Effector CD4-positive, alpha-beta T cell (primary cell): Measurements from ENCODE around the gene STK24.
"Not testable (repeated sequence)": the region's sequence is repeated elsewhere in the genome, so short reads cannot be mapped to it uniquely, and the experiment has no call there.

Source experiments
- DNase-seq: peaks from one replicate; pipeline ENCODE4 v3.0.0-alpha.2; 2020
- total RNA-seq: gene quantifications from one replicate; lab custom pipeline; 2026; lab: John Stamatoyannopoulos, UW

Gene STK24
- total RNA-seq, result 144 reads per million, percentile 88 among the genes with 10 or more reads in this experiment

- DNase-seq, result peak; percentile 34
Measured at GRCh38 chr13:98576963-98577835, at the start of gene STK24. Gene STK24 (minus strand): TSS chr13:98577107. CDS start chr13:98576786, 321 bp downstream.

DNA sequence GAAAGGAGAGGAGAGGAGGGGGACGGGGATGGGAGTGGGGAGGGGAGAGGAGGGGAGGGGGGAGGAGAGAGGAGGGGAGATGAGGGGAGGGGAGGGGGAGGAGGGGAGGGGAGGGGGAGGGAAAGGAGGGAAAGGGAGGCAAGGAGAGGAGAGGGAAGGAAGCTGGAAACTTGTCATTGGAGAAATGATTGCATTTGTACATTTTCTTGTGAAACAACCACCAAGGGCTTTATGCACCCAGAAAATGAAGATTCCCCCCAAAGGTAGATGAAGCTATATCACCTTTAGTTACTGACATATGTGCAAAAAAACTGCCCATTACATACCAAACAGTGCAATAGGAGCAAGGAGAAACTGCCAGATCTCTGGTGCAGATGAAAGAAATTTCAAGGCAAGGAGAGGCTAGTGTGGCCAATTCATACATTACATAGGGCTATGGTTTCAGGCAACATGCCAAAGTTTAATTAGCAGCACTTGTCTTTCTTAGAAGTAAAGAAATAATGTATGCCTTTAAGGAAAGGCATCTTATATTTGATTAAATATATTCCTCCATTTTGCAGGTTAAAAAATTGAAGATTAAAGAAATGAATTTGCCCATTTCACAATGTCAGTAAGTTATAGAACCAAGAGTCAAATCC lies 49.5 kb upstream of the STK24 start:
- DNase-seq, result no peak

- DNase-seq, result not testable (repeated sequence)
Measured at GRCh38 chr13:98624589-98624988, 47.7 kb upstream of the STK24 start.

GRCh38 chr13:98622931-98623331 lies 46.0 kb upstream of the STK24 start:
- DNase-seq, result no peak

GRCh38 chr13:98619556-98619955 lies 42.6 kb upstream of the STK24 start:
- DNase-seq, result no peak

- DNase-seq, result not testable (repeated sequence)
Measured at GRCh38 chr13:98615595-98615994, 38.7 kb upstream of the STK24 start.

- no peak for DNase-seq
Measured at GRCh38 chr13:98613591-98613990, 36.7 kb upstream of the STK24 start.

DNA sequence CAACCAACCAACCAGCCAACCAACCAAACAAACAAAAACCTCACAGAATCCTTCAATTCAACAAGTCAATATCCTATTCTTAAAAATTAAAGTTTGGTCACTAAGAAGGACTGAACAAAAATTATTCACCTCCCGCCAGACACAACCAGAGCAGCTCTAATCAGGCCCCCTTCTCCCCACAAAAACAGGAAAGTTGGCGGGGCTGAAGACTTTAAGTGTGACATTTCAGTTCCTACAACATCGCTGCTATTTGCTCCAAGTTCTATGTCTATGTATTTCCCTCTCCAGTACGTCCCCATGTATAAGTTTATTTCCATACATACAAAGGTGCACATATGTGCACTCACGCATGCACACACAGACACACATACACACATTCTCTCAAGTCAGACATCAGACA lies 32.8 kb upstream of the STK24 start:
- DNase-seq, result no peak

DNA sequence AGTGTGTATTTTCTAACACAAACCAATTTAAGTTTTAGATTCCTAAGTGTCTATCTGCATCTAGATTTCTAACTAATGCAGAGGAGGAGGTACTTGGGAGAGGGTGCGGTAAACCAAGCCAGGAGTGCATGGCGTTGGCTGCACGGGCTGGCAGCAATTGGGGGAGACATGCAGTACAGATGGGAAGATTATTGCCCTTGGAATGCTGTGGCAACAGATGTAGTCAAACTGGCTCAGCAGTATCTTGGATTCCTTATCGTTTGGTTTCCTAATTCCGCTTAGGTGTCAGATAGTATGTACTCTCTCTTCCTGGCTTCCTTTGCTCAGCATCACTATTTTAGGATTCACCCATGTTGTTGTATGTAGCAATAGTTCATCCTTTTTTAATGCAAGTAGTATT lies 29.4 kb upstream of the STK24 start:
- DNase-seq, result no peak

DNA sequence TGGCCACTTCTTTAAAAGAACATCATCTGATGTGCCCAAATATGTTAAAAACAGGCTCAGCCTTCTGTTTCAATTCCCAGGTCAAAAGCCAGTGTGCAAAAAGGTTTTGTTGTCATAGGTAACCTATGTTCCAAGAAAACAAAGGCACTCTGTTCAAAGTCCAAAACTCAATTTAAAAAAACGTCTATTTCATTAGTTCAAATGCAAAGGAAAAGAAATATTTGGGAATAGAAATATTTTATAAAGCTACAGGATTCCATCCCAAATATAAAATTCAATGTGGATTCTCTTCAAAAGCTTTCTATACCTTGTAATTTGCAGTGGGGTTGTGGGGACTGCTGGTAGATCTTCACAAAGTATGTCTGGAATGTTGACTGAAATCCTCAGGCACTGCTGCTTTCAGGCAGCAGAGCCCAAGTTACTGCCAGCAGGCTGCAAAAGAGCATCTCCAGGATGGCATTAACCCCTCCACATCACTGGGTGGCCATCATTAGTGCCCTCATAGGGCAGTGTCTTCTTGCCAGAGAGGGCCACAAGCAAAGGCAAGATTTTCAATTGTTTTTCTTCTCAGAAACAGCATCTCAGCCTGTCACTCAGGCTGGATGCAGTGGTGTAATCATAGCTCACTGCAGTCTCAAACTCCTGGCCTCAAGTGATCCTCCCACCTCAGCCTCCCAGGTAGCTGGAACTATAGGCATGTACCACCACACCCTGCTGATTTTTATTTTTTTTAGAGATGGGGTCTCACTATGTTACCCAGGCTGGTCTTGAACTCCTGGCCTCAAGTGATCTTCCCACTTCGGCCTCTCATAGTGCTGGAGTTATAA lies 22.8 kb upstream of the STK24 start:
- DNase-seq, result no peak

GRCh38 chr13:98598043-98598442 lies 21.1 kb upstream of the STK24 start:
- no peak for DNase-seq

DNA sequence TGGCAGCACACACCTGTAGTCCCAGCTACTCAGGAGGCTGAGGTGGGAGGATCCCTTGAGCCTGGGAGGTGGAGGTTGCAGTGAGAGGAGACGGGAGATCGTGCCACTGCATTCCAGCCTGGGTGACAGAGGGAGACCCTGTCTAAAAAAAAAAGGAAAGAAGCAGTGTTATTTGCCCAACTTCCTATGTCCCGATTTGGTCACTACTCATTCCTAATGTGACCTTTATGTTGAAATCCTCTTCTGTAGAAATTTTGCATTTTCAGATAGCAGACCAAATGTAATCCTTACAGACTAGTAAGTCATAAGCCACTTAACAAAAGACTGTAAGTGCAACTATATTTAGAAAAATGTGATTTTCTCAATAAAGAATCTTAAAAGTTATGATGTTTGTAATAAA lies 18.2 kb upstream of the STK24 start:
- no peak for DNase-seq

DNA sequence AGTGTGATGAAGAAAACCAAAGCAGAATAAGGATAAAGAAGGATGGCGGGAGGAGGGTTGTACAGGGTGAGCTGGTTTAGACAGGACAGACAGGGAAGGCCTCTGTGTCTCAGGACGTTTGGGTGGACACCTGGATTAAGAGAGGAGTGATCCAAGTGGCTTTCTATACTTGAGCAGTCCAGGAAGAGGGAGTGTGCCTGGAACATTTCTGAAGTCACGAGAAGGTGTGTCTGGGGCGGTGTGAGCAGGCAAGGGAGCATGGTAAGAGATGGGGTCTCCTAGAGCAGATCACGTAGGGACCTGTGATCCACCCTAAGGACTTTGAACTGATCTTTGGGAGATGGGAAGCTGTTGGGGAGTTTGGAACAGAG lies 15.4 kb upstream of the STK24 start:
- DNase-seq, result no peak

DNA sequence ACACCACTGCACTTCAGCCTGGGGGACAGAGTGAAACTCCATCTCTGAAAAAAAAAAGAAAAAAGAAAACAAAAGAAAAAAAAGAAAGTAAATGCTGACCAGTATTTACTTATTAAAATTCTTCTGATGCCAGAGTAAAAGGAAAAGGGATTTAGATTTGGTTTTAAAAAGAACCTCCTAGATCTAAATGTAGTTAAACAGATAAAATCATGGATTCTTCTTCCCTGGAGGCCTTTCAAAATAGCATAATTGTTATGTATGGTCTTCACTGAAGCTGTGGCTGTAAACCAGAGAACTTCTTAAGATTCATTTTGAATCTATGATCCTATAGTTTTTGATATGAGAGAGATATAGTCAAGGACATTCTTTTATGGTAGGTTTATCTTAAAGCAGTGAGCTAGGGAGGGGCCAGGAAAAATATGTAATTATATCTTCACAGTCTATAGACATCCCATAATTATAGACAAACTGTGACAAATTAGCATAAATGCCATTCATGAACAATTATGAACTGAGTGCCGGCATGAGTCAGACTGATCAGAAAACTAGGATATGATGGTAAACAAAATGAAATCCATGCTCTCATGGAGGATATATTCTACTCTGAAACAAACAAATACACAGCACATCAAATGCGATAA lies 14.9 kb upstream of the STK24 start:
- no peak for DNase-seq

DNA sequence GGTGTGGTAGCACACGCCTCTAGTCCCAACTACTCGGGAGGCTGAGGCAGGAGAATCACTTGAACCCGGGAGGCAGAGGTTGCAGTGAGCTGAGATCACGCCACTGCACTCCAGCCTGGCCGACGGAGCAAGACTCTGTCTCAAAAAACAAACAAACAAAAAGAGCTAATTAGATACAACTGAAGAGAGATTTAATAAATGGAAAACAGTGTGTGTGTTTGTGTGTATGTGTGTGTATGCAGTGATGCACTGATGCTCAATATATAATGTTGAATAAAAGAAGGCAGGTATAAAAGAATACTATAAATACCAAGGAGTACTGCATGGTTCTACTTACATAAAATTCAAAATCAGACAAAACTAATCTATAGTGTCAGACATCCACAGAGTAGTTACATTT lies 13.6 kb upstream of the STK24 start:
- not testable (repeated sequence) for DNase-seq

GRCh38 chr13:98589516-98589915 lies 12.6 kb upstream of the STK24 start:
- DNase-seq, result not testable (repeated sequence)

GRCh38 chr13:98586400-98587345 lies 9.8 kb upstream of the STK24 start:
- DNase-seq, result no peak

GRCh38 chr13:98585946-98586345 lies 9.0 kb upstream of the STK24 start:
- no peak for DNase-seq

DNA sequence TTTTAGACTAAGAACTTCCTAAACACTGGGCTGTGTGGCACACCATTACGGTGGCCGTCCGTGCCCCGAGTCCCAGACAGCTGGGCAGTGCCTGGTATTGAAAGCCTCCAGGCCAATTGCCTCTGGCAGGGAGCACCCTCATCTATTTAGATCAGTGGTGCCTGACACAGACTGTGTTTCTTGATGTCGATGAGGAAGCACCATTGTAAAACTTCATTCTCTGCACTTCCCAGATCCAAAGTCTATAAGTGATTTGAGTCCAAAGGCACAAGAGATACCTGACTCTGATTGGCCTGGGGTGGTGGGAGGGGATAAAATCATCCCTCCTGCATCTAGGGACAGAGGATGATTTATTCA lies 8.5 kb upstream of the STK24 start:
- DNase-seq, result no peak

DNA sequence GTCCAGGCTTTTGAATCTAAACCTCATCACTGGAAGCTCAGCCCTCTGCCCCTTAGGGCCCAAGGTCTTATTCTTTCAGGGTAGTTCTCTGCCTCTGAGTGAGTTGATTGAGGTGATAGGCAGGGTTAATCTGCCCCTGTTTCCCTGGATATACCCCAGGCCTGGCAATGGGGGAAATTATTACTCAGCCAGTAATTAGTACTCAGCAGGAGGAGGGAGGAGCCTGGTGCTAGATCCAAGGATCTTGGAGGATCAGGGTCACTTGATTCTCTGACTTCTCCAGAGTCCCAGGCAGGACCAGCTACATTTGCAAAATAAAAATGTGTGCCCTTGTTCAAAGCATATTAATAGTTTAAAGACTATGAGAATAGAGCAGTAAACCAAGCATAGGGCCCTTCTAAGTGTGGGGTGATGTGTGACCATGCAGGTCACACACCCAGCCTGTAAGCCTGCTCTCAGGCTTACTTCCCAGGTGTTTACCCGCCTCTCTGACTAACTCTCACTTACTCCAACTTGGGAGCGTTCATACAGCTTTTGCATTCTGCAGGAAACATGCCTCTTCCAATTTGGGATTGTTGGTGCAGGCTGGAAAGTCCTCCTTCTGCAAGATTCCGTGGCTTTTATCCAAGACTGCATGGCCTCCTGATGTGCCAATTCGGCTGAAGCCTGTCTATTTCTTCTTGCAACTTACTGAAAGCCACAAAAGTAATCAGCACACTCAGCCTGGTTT lies 7.9 kb upstream of the STK24 start:
- DNase-seq, result no peak

DNA sequence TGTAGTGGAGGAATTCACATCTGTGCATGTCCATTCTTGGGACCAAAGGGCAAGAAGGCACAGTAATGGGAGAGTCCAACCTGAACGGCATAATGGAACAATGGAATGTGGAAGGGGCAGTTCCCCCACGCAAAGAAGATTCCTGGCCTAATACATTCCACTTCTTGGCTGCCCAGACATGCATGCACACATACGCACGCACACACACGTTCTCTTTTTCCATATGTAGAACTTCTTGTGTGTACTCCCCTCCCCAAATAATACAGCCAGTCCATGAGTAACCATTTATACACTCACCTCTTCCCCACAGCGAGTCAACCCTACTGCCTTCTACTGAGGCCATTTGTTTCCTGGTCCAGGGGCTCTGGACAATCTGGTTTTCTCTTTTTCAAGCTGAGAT lies 6.0 kb upstream of the STK24 start:
- DNase-seq, result no peak
